ENCODE results near the gene KRT85.

KRT85 gene

DNA sequence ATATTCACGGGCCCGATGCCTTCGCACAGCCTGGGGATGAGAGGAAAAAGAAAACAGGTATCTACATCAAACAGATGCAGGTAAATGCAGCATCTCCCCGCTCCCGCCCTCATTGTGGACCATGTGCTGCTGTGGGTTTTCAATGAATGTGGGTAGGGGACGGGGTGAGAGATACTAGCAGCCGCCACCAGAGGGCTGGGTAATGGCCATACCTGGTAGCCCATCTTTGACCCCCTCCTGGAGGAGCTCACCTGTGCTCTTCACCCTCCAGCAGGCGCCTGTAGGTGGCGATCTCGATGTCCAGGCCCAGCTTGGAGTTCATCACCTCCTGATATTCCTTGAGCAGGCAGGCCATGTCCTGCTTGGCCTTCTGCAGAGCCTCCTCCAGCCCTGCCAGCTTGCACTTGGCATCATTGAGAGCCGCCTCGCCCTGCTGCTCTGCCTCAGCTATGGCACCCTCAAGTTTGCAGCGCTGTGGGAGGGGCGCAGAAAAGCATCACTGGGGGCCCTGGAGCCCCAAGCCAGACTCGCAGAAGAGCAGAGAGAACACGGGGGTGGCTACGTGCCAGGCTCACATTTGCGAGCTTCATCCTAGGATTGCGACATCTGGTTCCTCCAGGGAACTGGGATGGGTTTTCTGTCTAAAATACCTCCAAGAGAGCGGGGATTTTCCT, 28.6 kb upstream of the KRT85 start:
- DNase-seq (ENCODE audit: extremely low read depth in 1 of 2, low read depth in 1 of 2), result no peak

GRCh38 chr12:52394836-52395405, 27.6 kb upstream of the KRT85 start:
- no peak for DNase-seq (ENCODE audit: extremely low read depth in 1 of 2, low read depth in 1 of 2)

DNA sequence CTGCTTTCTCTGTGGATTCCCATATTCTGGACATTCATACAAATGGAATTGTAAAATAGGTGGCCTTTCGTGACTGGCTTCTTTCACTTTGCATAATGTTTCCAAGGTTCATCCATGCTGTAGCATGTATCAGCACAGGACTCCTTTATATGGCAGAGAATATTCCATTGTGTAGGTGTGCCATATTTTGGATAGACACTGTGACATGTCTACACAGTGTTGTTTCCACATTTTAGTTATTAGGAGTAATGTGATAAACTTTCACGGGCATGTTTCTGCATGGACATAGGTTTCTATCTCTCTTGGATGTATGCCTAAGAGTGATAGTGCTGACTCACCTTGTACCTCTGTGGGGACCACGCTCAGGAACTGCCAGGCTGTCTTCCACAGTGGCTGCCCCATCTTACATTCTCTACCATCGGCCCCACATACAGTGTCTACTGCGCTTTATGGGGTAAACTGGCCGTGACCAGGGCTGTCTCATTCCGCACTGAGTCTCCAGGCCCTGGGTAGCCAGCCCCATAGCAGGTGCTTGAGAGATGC, 25.3 kb upstream of the KRT85 start:
- DNase-seq (ENCODE audit: extremely low read depth in 1 of 2, low read depth in 1 of 2), result no peak

GRCh38 chr12:52391618-52392002, 24.3 kb upstream of the KRT85 start:
- DNase-seq (ENCODE audit: extremely low read depth in 1 of 2, low read depth in 1 of 2), result no peak

- DNase-seq (ENCODE audit: extremely low read depth in 1 of 2, low read depth in 1 of 2), result no peak
Measured at GRCh38 chr12:52390739-52391617, 23.7 kb upstream of the KRT85 start.

GRCh38 chr12:52389313-52390207, 22.3 kb upstream of the KRT85 start:
- DNase-seq (ENCODE audit: extremely low read depth in 1 of 2, low read depth in 1 of 2), result no peak

- no peak for DNase-seq (ENCODE audit: extremely low read depth in 1 of 2, low read depth in 1 of 2)
Measured at GRCh38 chr12:52387859-52388258, 20.6 kb upstream of the KRT85 start.

DNA sequence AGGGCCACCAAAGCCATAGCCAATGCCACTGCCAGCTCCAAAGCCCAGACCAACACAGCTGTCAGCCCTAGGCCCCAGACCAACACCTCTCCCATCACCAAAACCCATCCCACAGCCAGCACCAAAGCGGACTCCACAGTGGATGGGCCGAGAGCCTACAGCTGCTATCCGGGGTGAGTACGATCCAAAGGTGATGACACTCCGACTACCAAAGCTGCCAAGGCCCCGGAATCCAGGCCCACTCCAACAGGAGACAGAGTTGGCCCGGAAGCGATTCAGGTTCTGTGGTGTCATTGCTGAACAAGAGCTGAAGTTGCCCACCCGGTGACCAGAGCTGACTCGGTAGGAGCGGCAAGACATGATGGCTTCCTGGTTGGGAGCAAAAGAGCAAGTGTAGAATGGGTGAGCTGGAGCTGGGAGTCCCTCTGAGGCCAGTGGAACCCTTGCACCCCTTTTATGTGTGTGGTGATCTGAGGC, 18.0 kb upstream of the KRT85 start, which contains the start of gene KRT84:
TSS of gene KRT84 (minus strand) at position 427 of the 477 bp plus-strand sequence. CDS start at position 360, 67 bp downstream.
- DNase-seq (ENCODE audit: extremely low read depth in 1 of 2, low read depth in 1 of 2), result no peak

DNA sequence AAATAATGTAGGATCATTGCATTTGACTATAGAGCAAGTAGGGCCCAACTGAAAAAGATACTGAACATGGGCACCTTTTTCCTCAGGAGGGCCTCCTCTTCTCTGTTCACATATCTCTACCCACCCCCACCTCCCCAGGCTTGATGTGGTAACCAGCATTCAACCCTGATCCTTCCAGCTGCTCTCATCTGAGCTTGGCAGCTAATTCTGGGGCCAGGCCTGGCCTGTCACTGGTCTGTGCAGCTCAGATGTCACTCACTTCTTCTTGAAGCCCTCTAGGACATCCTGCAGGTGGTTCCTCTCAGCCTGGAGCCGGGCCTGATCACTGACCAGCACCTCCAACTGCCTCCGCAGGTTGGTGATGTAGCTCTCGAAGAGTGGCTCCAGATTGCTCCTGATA, 16.1 kb upstream of the KRT85 start:
- no peak for DNase-seq (ENCODE audit: extremely low read depth in 1 of 2, low read depth in 1 of 2)

GRCh38 chr12:52382854-52383253, 15.6 kb upstream of the KRT85 start:
- no peak for DNase-seq (ENCODE audit: extremely low read depth in 1 of 2, low read depth in 1 of 2)

DNA sequence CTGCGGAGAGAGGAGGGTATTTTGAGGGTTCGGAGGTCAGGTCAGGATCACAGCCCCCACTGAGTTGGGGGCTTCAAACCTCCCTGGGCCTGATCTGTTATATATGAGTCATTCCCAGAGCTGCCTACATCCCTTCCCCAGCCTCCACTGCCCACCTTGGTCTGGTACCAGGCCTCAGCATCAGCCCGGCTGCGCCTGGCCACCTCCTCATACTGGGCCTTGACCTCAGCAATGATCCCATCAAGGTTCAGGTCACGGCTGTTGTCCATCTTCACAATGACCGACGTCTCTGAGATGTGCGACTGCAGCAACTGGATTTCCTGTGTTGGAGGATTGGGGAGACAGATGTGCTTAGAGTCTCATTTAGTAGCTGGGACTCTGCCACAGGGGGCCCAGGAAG, 13.9 kb upstream of the KRT85 start:
- no peak for DNase-seq (ENCODE audit: extremely low read depth in 1 of 2, low read depth in 1 of 2)

- DNase-seq (ENCODE audit: extremely low read depth in 1 of 2, low read depth in 1 of 2), result no peak
Measured at GRCh38 chr12:52380271-52380694, 13.0 kb upstream of the KRT85 start.

- DNase-seq (ENCODE audit: extremely low read depth in 1 of 2, low read depth in 1 of 2), result no peak
Measured at GRCh38 chr12:52379536-52379935, 12.3 kb upstream of the KRT85 start.

- DNase-seq (ENCODE audit: extremely low read depth in 1 of 2, low read depth in 1 of 2), result no peak
Measured at GRCh38 chr12:52378091-52378490, 10.8 kb upstream of the KRT85 start.

- DNase-seq (ENCODE audit: extremely low read depth in 1 of 2, low read depth in 1 of 2), result no peak
Measured at GRCh38 chr12:52377266-52377665, 10.0 kb upstream of the KRT85 start.

DNA sequence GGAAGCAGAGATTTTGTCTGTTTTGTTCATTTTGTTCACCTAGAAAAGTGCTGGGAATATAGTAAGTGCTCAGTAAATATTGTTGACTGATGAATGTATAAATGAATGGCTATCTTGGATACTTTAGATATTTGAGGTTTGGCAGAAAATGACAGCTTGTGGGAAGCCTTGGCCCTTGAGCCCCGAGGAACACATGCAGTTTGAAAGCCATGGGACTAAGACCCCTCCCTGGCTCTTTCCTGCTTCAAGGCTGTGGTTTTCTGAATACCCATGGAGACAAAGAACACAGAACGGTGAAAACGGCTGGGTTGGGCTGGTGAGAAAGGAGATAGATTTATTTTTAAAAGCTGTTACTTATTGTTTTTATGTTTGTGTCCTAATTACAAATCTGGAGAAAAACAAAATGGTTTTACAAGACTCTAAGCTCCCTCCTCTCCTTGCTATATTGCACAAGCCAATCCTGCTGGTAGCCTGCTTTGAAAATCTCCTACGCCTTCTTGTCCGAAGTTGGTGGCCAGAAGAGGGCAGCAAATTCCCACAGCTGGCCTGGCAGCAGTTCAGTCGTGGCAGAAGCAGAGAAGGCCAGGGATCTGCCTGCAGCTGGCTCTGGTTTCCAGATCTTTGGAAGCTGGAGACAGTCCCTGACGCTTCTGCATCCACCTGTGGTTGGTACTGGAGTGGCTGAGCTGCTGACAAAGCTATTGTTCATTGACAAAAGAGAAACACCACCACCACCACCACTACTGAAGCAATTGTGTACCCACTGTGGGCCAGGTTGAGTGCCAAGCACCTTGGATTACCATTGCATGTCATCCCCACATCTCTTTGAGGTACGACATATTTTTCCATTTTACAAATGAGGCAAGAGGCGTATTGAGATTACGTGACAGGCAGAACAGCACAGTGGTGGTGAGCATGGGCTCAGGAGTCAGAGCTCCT, 5.2 kb upstream of the KRT85 start:
- peak in 1 of 2 donors; percentile 43 for DNase-seq (ENCODE audit: extremely low read depth in 1 of 2, low read depth in 1 of 2)

DNA sequence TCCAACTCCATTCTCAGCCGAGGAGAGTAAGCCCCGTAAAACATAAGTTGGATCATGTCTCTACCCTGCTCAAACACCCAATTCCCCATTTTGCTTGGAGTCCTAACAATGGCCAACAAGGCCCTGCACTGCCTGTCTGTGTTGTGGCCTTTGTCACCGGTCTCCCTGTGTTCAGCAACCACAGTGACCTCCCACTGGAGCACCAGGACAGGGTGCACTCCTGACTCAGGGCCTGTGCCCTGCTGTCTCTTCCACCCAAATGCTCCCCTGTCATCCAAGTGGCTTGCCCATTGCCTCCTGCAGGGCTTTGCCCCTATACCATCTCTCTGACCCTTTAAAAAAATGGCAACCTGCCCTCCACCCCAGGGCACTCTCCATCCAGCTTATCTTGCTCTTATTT, 4.4 kb upstream of the KRT85 start:
- DNase-seq (ENCODE audit: extremely low read depth in 1 of 2, low read depth in 1 of 2), result no peak

GRCh38 chr12:52370926-52371608, 3.8 kb upstream of the KRT85 start:
- DNase-seq (ENCODE audit: extremely low read depth in 1 of 2, low read depth in 1 of 2), result no peak

DNA sequence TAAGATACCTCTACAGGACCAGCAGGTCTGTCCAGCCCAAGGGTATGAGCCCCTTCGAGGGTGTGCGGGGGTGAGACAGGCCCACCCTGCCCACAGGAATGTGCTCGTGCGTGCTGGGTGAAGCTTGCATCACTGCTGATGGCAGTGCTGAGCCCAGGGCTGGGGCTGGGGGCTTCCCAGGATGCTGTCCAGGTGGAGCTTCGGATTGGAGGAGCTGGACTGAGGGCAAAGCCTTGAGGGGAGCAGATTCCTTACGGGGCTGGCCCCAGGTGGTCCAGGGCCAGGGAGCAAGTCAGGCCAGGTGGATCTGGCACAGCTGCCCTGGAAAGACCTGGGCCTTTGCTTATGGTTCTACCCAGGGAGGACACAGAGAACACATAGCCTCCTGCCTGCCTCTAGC, 2.5 kb upstream of the KRT85 start:
- no peak for DNase-seq (ENCODE audit: extremely low read depth in 1 of 2, low read depth in 1 of 2)

Measured in activated CD8-positive, alpha-beta memory T cell treated with anti-CD3 and anti-CD28 coated beads for 1 hour (primary cell).